ENCODE data around the gene ROS1.
"Not testable (repeated sequence)": the region's sequence is repeated elsewhere in the genome, so short reads cannot be mapped to it uniquely, and the experiment has no call there.

The ROS1 gene

GRCh38 chr6:117375446-117375845 is 50.3 kb downstream of the ROS1 start:
- no peak for DNase-seq

DNA sequence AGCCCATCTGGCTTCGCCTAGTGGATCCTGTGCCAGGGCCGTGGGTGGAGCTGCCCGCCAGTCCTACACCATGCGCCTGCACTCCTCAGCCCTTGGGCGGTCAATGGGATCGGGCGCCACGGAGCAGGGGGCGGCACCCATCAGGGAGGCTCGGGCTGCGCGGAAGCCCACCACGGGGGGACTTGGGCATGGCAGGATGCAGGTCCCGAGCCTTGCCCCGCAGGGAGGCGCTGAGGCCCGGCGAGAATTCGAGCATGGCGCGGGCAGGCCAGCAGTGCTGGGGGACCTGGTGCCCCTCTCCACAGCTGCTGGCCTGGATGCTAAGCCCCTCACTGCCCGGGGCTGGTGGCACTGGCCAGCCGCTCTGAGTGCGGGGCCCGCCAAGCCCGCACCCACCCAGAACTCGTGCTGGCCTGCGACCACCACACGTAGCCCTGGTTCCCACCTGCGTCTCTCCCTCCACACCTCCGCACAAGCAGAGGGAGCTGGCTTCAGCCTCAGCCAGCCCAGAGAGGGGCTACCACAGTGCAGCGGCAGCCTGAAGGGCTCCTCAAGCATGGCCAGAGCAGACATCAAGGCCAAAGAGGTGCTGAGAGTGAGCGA is 52.4 kb downstream of the ROS1 start:
- no peak for DNase-seq

GRCh38 chr6:117372289-117372688 is 53.5 kb downstream of the ROS1 start:
- DNase-seq, result not testable (repeated sequence)

DNA sequence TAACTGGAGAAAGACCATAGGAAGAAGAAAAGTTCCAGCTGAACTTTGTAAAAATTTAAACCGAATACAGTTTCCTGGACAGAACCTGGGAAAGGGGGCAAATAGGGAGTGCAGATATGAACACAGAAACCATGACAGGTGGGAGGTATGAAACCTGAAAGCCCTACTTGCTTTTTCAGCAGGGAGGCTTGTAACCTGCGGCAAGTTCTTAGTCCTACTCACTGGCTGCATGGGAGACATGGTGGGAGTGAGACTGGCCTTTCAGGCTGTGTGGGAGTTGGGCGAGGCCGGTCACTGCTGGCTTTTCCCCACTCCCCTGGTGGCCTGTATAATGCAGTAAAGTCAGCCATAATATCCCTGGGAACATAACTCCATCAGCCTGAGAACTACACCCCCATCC is 54.2 kb downstream of the ROS1 start:
- no peak for DNase-seq

DNA sequence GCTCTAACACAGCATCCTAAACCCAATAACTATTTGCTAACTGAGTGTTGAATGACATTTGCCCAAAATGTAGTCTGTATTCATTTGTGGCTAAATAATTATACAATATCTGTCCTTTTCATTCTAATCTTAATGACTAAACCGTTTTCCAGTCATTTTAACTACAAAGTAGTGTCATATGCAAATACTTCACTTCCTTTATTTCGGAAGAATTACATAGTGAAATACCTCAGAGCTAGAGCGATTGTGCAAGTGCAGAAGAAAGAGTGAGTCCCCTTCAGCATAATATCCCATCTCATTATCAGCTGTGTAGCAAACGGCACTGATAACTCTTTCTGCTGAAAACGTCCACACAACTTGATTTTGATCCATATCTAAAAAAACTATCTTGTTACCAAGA is 66.2 kb downstream of the ROS1 start:
- DNase-seq, result no peak

DNA sequence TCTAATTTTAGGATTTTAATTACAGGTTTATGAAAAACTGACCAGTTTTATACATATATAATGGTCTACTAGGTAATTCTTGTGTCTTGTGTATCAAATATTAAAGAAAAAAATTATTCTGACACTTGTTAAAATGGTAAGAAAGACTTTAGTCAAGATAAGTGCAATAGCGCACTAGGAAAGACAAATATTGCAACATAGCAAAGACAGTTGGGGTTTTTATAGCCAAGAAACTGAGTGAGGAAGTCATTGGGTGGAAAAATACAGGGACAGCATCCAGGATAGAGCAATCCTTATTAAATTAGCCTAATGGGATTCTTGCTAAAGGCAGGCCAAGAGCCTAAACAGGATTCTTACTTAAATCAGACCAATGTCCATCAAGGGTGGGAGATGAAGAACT is 71.1 kb downstream of the ROS1 start:
- no peak for DNase-seq

DNA sequence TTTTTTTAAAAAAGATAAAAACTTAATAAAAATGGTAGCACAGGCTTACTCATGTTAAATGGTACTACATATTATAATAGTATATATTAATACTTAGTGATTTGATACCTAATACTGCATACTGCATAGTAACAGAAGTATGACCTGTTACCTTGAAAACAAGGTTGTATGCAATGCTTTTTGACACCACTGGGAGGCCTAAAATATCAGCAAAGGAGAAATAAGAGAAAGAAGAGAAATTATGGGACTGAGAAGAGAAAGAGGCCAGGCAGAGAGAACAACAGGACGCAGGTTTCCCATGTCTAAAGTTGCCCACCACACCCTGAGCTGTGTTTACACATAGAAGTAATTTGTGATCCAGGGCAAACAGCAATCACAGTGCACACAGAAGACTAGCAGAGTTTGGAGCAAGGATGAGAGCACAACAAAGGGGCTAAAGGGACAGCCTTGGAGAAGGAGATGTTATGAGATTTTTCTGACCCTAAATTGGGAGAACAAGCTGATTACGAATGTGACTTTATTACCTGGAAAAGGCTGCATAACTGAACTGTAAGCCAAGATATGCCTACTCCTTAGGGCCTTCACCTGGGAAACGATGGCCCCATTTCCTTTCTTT is 73.2 kb downstream of the ROS1 start:
- no peak for DNase-seq

DNA sequence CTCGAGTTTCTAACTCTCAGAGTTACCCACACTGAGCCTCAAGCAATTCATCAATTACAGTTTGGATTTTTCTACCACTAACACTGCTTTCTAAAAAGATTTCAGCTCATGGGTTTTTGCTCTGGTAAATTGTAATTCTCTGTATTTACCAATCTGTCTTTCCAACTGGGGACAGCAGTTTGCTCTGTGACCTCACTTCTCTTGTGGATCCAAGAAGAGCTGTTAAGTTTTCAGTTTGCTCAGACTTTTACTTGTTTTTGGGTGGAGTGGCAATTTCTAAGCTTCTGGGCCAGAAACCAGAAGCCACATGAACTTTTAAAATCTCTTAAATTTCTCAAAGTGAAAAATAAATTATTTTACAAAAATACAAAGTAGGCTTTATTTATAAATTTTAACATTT is 74.2 kb downstream of the ROS1 start:
- DNase-seq, result no peak

GRCh38 chr6:117346142-117346930 is 79.4 kb downstream of the ROS1 start:
- DNase-seq, result no peak

GRCh38 chr6:117345292-117345610 is 80.5 kb downstream of the ROS1 start:
- DNase-seq, result no peak

DNA sequence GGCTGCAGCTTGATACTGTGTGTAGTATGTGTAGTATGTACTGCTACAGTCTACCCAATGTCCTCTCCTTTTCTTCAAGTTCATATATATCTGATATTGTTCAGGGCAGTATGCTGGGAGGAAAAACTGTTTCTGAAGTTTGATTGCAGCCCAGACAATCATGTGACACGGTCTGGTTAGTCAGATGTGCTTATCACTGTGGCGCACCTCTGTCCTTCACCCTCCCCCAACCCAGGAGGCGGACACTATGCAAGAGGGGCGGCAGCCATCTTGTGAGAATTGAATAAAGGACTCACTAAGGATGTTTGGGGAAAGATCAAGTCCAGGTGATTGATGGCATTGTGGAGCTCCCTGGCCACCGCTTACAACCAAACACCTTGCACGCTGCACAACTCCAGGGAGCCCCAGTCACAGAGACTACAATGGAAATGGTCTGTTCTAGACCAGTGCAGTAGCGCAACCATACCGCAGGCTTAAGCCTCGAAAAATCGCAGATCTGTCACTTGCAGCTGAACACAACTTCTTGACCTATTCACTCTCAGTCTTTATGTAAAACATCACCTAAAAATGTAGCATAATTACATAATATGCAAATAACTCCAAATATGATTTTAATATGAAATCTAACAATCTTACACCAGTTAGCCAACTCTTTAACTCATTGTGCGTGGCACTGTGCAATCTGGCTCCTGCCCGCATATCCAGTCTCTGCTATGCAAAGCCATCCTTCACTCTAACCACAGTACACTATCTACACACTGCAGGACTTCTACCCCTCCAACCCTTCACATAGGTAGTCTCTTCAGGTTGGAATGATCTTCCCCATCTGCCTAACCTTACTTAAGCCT is 81.1 kb downstream of the ROS1 start:
- DNase-seq, result no peak

GRCh38 chr6:117338567-117338966 is 87.2 kb downstream of the ROS1 start:
- DNase-seq, result no peak

DNA sequence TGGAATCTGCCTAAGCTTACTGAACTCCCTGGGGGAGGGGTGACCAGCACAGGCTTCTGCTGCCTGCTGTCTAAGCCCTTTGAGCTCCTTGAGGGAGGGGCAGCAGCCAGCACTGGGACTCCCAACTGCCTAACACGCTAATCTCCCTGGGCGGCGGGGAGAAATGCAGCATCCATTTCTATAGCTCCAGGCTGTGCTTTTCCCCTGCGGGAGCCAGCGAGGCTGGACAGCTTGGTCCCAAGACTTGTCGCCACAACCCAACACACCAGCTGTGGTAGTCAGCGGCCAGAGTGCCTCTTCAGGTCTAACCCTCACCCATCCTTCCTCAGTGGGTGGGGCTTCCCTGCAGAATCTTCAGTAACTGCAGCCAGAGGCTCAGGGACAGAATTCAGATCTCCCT is 95.8 kb downstream of the ROS1 start:
- no peak for DNase-seq

GRCh38 chr6:117328500-117328899 is 97.2 kb downstream of the ROS1 start:
- DNase-seq, result no peak

DNA sequence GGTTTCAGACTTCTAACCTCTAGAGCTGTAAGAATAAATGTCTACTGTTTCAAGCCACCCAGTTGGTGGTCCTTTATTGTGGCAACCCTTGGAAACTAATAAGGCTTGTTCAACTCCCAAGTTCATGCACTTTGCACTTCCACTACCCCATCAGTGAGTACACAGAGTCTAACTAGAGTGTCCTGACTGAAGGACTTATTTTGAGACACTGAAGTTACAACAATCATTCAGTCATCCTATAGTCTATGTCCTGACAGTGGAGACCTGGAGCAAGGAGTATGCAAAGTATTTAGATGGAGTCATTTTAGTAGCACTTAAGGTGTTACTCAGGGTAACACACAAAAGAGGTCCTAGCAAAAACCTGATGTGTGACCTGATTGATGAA is 97.7 kb downstream of the ROS1 start:
- no peak for DNase-seq

- no peak for DNase-seq
Measured at GRCh38 chr6:117327149-117328004, 98.4 kb downstream of the ROS1 start.

DNA sequence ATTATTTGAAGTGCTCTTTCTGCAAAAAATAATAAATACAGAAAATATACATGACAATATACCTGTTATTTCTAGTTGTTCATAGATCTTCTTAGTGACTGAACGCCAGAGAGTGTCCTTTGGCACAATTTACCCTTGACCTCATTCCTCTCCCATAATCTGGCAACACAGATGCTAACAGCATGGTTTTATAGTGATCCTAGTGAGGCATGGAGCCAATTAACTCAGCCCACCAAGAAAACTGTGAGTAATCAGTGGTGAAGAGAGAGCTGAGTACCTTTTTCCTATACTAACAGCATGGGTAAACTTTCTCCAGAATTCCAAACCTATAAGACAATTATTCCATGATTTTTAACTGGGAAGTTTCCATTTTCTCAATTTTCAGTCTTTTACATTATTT is 99.3 kb downstream of the ROS1 start:
- no peak for DNase-seq

GRCh38 chr6:117317261-117317660 is 108.5 kb downstream of the ROS1 start:
- no peak for DNase-seq

DNA sequence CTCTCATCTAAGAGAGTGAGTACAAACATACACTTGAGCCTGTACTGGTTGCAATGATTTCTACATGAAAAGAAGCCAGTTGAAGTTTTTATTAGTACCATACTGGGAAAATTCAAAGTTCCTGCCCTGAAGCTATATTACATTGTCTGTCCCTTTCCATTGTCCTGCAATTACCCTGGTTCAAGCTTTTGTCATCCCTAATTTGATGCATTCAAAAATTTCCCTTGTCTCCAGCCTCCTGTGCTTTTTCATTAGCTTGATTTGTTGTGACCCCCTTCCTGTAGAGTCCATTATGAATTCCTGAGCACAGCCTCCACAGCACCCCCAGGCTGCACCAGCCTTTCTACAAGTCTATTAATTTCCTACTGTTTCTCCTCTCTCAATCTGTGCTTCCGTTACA is 114.0 kb downstream of the ROS1 start:
- DNase-seq, result no peak

DNA sequence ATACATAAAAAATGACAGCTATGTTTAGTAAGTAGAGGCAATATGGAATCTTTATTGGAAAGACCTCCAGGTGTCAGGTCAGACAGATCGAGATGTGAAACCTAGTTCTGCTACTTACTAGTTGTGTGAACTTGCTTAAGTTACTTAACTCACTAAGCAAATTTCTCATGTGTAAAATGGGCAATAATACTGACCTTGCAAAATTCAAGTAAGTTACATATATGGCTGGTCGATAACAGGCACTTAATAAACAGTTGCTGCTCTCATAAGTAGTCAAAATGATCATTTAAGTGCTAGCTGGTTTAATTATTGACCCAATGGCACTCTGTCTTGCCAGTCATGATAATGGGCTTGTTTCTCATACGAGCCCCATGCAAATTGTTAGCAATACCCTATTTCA is 114.4 kb downstream of the ROS1 start:
- no peak for DNase-seq

DNA sequence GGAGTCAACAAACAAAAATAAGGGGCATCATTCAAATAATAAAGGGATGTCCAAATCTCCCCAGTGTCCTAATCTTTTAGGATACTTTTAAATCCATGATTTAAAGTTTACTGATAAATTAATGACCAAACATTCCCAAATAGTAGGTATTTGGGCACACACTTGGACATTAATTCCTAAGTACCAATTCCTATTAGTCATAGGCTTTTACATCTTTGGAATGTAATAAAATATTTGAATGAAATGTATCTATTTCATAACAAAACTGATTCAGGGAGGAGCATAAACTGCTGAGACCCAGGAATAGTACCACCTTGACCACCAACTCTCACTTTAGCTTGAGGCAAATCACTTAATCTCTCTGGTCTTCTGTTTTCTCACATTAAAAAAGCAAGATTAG is 116.1 kb downstream of the ROS1 start:
- DNase-seq, result no peak

GRCh38 chr6:117309069-117309468 is 116.7 kb downstream of the ROS1 start:
- DNase-seq, result no peak

DNA sequence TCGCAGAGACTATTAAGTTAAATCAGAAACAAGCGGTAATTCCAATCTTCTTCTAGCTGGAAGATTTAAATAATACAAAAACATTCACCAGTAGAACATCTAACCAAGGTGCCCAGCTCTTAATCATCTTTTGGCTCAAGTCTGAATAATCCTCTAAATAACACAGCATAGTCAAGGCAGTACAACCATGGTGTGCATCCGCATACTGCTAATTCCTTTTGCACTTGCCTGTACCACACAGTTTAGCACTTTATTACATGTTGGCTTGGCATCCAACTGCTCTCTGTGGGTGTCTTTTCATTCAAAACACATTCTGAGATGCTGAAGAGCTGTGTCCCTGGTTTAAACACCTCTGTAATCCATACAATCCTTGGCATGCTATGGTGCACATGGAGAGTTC is 118.1 kb downstream of the ROS1 start:
- DNase-seq, result no peak
